ENCODE data around the gene WDR89. TPM values are rescaled to one million over a fixed set of nuclear protein-coding genes. Genes with fewer than 3 reads are reported as not detected.

Gene WDR89
- total RNA-seq, 1 donor from 2014 or later = 9.6 TPM

Other genes with a start within 250 kb of the WDR89 start
- gene PPP2R5E, start 98.5 kb downstream of the WDR89 start, total RNA-seq (ENCODE audit: unreplicated experiment) = 67.7 TPM
- 4.3 TPM for gene SGPP1, start 86.2 kb upstream of the WDR89 start, total RNA-seq (ENCODE audit: unreplicated experiment)
- gene SYNE2, start 211.1 kb upstream of the WDR89 start, total RNA-seq (ENCODE audit: unreplicated experiment) = 81.7 TPM

Measured in glutamatergic neuron (in vitro differentiated cells).